Ovary (tissue), 3 donors: ENCODE measurements around the gene EIF4E3.

Experiments
- CTCF ChIP-seq, 3 donors: fragments of 450-650 bp in 2 of 3; fragments of 200-600 bp in 1 of 3; IDR thresholded peaks; one replicate each; pipeline versions ENCODE4 v1.5.1 to v1.8.0; 2016 to 2022; ENCODE audit warnings: antibody characterized with exemption in 3 of 3, mild to moderate bottlenecking in 1 of 3
- POLR2A ChIP-seq: fragments of 450-650 bp; IDR thresholded peaks from one replicate; pipeline ENCODE4 v1.6.1; 2017; ENCODE audit warnings: antibody characterized with exemption, mild to moderate bottlenecking, moderate library complexity
- donor health status: DM: no; HTN: no; CAD: no.

GRCh38 chr3:71690341-71690841, 34.8 kb downstream of the EIF4E3 start:
- TF ChIP-seq CTCF (IDR thresholded peaks at IDR 0.05), result no peak
- no peak for TF ChIP-seq POLR2A
